ENCODE data around the gene THAP7. TPM values are rescaled to one million over a fixed set of nuclear protein-coding genes. Genes with fewer than 3 reads are reported as not detected.

The THAP7 gene
- total and polyA plus RNA-seq, 11 donors = 15.3 to 39.0 (median 20.3) TPM

- Histone ChIP-seq H3K4me1 (no peaks in the 10 kb centered on the region), H3K9me3 (no peaks in the 10 kb centered on the region), H3K27me3 (no peaks in the 10 kb centered on the region), H3K36me3 (peaks cover 0 to 91% (median 62%) of the 10 kb centered on the region in 9 donors), H3K27ac (no peak overlapping the region), H3K4me3 (no peak overlapping the region)
- WGBS, 4 donors = 92 to 95% (median 94%) methylated on average over 8 to 30 of the region's 30 CpGs
- TF ChIP-seq POLR2A (IDR thresholded peaks at IDR 0.05) = no peak
- no peak for TF ChIP-seq CTCF (IDR thresholded peaks at IDR 0.05)
- ATAC-seq = no peak
- intact Hi-C loops (cut with DNase I) = loop anchor here in 1 of 10 donors (10.0 kb wide), 1 partner anchor 80 kb away; the partner anchor contains the start of gene CRKL
- DNase-seq = peak in 1 of 5 donors; percentile 6
Observed at GRCh38 chr22:20994128-20994901, 7.6 kb downstream of the THAP7 start.

DNA sequence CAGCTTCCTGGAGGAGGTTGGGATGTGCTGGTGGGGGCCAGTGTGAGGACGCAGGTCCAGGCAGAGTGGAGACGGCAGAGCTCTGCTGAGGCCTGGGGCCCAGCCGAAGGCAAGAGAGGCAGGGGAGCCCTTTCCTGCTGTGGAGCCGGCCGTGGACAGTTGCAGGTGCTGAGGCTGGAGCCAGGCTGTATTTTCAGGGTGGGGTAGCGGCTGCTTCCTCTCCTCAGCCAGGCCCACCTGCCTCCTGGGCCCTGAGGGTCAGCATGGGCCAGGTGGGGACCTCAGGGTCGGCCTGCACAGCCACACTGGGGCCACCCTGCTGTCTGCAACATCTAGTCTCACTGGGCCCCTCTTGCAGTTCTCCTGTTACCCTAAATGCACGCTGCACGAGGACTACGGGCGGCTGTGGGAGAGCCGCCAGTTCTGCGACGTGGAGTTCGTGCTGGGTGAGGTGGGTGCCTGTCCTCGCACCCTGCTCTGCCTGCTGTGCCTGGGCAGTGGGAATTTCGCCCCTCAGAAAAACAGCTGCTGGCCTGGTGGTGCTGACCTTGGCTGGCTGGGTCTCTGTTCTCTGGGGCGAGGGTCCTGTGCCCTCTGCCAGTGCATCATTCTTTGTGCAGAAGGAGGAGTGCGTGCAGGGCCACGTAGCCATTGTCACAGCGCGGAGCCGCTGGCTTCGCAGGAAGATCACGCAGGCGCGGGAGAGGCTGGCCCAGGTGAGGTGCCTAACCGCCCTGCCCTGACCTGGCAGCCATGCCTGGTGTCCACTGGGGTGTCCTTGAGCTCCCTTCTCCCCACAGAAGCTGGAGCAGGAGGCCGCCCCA, 8.4 kb downstream of the THAP7 start:
- Histone ChIP-seq H3K27ac (no peak overlapping the region), H3K4me3 (no peak overlapping the region), H3K9me3 (no peaks in the 10 kb centered on the region), H3K36me3 (peaks cover 0 to 88% (median 58%) of the 10 kb centered on the region in 9 donors), H3K4me1 (no peaks in the 10 kb centered on the region), H3K27me3 (no peaks in the 10 kb centered on the region)
- TF ChIP-seq POLR2A (IDR thresholded peaks at IDR 0.05) (no peak), CTCF (IDR thresholded peaks at IDR 0.05) (no peak)
- 95 to 99% (median 96%) methylated on average over 10 to 29 of the region's 29 CpGs for WGBS, 4 donors
- ATAC-seq (no peak), DNase-seq (peak in 1 of 5 donors; percentile 5)
- intact Hi-C loops (cut with DNase I) = loop anchor here in 1 of 10 donors (10.0 kb wide), 1 partner anchor 79 kb away; the partner anchor contains the start of gene CRKL

- Histone ChIP-seq H3K27ac (no peak overlapping the region), H3K9me3 (no peaks in the 10 kb centered on the region), H3K4me3 (no peak overlapping the region), H3K4me1 (no peaks in the 10 kb centered on the region), H3K36me3 (peaks cover 0 to 88% (median 66%) of the 10 kb centered on the region in 9 donors), H3K27me3 (no peaks in the 10 kb centered on the region)
- intact Hi-C loops (cut with DNase I) = loop anchor here in 1 of 10 donors (10.0 kb wide), 1 partner anchor 78 kb away; the partner anchor contains the start of gene CRKL
- TF ChIP-seq POLR2A (IDR thresholded peaks at IDR 0.05) (no peak), CTCF (IDR thresholded peaks at IDR 0.05) (no peak)
- 89 to 90% (median 90%) methylated on average over 16 to 21 of the region's 21 CpGs for WGBS, 4 donors
- ATAC-seq = no peak
- DNase-seq = peak in 1 of 5 donors; percentile 5
Observed at GRCh38 chr22:20992456-20993303, 9.2 kb downstream of the THAP7 start.
